WTC11 (cell line): ENCODE measurements around the gene PRLR. TPM values are rescaled to one million over a fixed set of nuclear protein-coding genes. Genes with fewer than 3 reads are reported as not detected.

Experiments used
- ATAC-seq: fragments of 200-7000 bp; cut with Tn5 transposase; 2 replicates; pipeline ENCODE4 v1.10.0; 2021; ENCODE audit warnings: mild to moderate bottlenecking, moderate library complexity
- CTCF ChIA-PET: fragments of 300-600 bp; sonication (Branson Sonifier 250); formaldehyde crosslinking; loops from one replicate; lab custom pipeline; 2021; ENCODE audit warnings: antibody characterized with exemption; lab: Charles Lee
- POLR2A ChIA-PET: fragments of 350-600 bp; sonication (Branson Sonifier 250); formaldehyde crosslinking; loops from one replicate; lab custom pipeline; 2021; ENCODE audit warnings: antibody characterized with exemption; lab: Charles Lee
- DNase-seq: peaks from one replicate; pipeline ENCODE4 v3.0.0; 2021; ENCODE audit warnings: low spot score
- H3K27ac Mint-ChIP-seq: 2 replicates; pipeline ENCODE4 v1.8.0; 2021; ENCODE audit warnings: mixed read lengths
- H3K27me3 Mint-ChIP-seq: 2 replicates; pipeline ENCODE4 v1.8.0; 2021; ENCODE audit warnings: low read depth, mild to moderate bottlenecking, moderate library complexity, mixed read lengths
- H3K36me3 Mint-ChIP-seq: 2 replicates; pipeline ENCODE4 v1.8.0; 2021; ENCODE audit warnings: mixed read lengths
- H3K4me1 Mint-ChIP-seq: 2 replicates; pipeline ENCODE4 v1.8.0; 2022; ENCODE audit warnings: mixed read lengths
- H3K4me3 Mint-ChIP-seq: 2 replicates; pipeline ENCODE4 v1.8.0; 2021; ENCODE audit warnings: mild to moderate bottlenecking, moderate library complexity, mixed read lengths
- H3K9me3 Mint-ChIP-seq: 2 replicates; pipeline ENCODE4 v1.8.0; 2021; ENCODE audit warnings: mixed read lengths
- CBFB ChIP-seq: sonication (generic); formaldehyde crosslinking; IDR thresholded peaks from 2 replicates; pipeline ENCODE4 v1.8.1; 2022; ENCODE audit warnings: mild to moderate bottlenecking, low read depth, missing genetic modification reagents
- ETV6 ChIP-seq: sonication (generic); formaldehyde crosslinking; IDR thresholded peaks from 2 replicates; pipeline ENCODE4 v1.8.1; 2022; ENCODE audit warnings: mild to moderate bottlenecking, missing genetic modification reagents
- JAZF1 ChIP-seq: fragments of 250-450 bp; sonication (Bioruptor Pico); IDR thresholded peaks from 2 replicates; pipeline ENCODE4 v1.9.0; 2021; ENCODE audit warnings: moderate library complexity, mild to moderate bottlenecking, inconsistent platforms
- KAT7 ChIP-seq: sonication (generic); formaldehyde crosslinking; IDR thresholded peaks from 2 replicates; pipeline ENCODE4 v1.8.1; 2023; ENCODE audit warnings: missing genetic modification reagents, mild to moderate bottlenecking, borderline replicate concordance
- MXD4 ChIP-seq: fragments of 250-450 bp; sonication (Bioruptor Pico); IDR thresholded peaks from 2 replicates; pipeline ENCODE4 v1.8.0; 2021; ENCODE audit warnings: mild to moderate bottlenecking, moderate library complexity, borderline replicate concordance
- NFATC4 ChIP-seq: fragments of 250-450 bp; sonication (Bioruptor Pico); IDR thresholded peaks from 2 replicates; pipeline ENCODE4 v1.9.0; 2021; ENCODE audit warnings: mild to moderate bottlenecking
- NR3C1 ChIP-seq: sonication (generic); formaldehyde crosslinking; conservative IDR thresholded peaks from 2 replicates; pipeline ENCODE4 v1.8.1; 2023; ENCODE audit warnings: low read depth, mild to moderate bottlenecking, missing genetic modification reagents
- OVOL2 ChIP-seq: fragments of 250-450 bp; sonication (Bioruptor Pico); IDR thresholded peaks from 2 replicates; pipeline ENCODE4 v1.9.0; 2021; ENCODE audit warnings: mild to moderate bottlenecking, borderline replicate concordance
- SP1 ChIP-seq: sonication (generic); formaldehyde crosslinking; conservative IDR thresholded peaks from 2 replicates; pipeline ENCODE4 v1.8.1; 2022; ENCODE audit warnings: missing genetic modification reagents
- TEAD4 ChIP-seq: sonication (generic); formaldehyde crosslinking; IDR thresholded peaks from 2 replicates; pipeline ENCODE4 v1.8.0; 2022; ENCODE audit warnings: mild to moderate bottlenecking, missing genetic modification reagents
- ZNF232 ChIP-seq: sonication (generic); formaldehyde crosslinking; IDR thresholded peaks from 2 replicates; pipeline ENCODE4 v1.8.0; 2022; ENCODE audit warnings: mild to moderate bottlenecking, missing genetic modification reagents
- ZNF263 ChIP-seq: sonication (generic); formaldehyde crosslinking; IDR thresholded peaks from 2 replicates; pipeline ENCODE4 v1.8.1; 2022; ENCODE audit warnings: low read depth, mild to moderate bottlenecking, moderate library complexity, missing genetic modification reagents
- ZNF396 ChIP-seq: fragments of 250-450 bp; sonication (Bioruptor Pico); IDR thresholded peaks from 2 replicates; pipeline ENCODE4 v1.8.0; 2021; ENCODE audit warnings: mild to moderate bottlenecking, moderate library complexity, borderline replicate concordance
- ZNF671 ChIP-seq: fragments of 250-450 bp; sonication (Bioruptor Pico); IDR thresholded peaks from 2 replicates; pipeline ENCODE4 v1.8.0; 2021; ENCODE audit warnings: mild to moderate bottlenecking
- total RNA-seq: library from RNA; stranded (reverse); gene quantifications from 3 replicates; pipeline ENCODE4 v1.2.3, GENCODE V29; 2021
- TF ChIP-seq, protein P1 (sequence below): sonication (generic); formaldehyde crosslinking; IDR thresholded peaks from 2 replicates; pipeline ENCODE4 v1.8.0; 2022; ENCODE audit warnings: mild to moderate bottlenecking, missing genetic modification reagents
- TF ChIP-seq, protein P2 (sequence below): fragments of 250-450 bp; sonication (Bioruptor Pico); conservative IDR thresholded peaks from 2 replicates; pipeline ENCODE4 v1.9.0; 2021; ENCODE audit warnings: mild to moderate bottlenecking
- TF ChIP-seq, protein P3 (sequence below): sonication (generic); formaldehyde crosslinking; IDR thresholded peaks from 2 replicates; pipeline ENCODE4 v1.8.1; 2023; ENCODE audit warnings: mild to moderate bottlenecking, missing genetic modification reagents, moderate library complexity
- TF ChIP-seq, protein P4 (sequence below): fragments of 250-450 bp; sonication (Bioruptor Pico); IDR thresholded peaks from 2 replicates; pipeline ENCODE4 v1.9.0; 2021; ENCODE audit warnings: moderate library complexity, mild to moderate bottlenecking, inconsistent platforms, borderline replicate concordance

Gene PRLR
- total RNA-seq, 1 experiment from 2014 or later = 3.2 TPM

DNA sequence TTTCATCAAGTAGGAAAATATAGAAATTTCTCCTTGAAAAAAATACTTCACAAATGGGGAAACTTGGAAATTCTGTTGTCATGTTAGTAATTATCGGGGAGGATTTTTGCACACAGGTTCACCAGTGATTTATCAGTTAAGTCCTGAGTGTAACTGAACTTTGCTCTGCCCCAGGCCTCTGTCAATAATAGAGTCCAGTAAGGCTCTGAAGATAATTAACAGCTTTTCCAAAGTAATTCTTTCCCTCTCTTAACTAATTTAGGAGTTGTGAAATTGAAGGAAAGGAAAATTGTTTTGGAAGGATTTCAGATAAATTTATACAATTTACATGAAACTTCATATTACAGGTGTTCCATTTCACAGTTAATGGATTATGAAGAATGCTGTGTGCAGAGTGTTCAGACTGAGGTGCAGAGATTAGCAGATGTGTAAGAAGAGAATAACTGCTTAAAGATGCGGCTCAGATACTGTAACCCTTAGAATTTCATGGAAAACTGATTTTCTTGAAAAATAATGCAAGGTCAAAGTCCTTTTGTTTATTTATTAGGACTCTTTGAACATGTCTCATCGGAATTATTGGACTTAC, 179.7 kb downstream of the PRLR start (continued):
- TF ChIP-seq, protein P1, sequence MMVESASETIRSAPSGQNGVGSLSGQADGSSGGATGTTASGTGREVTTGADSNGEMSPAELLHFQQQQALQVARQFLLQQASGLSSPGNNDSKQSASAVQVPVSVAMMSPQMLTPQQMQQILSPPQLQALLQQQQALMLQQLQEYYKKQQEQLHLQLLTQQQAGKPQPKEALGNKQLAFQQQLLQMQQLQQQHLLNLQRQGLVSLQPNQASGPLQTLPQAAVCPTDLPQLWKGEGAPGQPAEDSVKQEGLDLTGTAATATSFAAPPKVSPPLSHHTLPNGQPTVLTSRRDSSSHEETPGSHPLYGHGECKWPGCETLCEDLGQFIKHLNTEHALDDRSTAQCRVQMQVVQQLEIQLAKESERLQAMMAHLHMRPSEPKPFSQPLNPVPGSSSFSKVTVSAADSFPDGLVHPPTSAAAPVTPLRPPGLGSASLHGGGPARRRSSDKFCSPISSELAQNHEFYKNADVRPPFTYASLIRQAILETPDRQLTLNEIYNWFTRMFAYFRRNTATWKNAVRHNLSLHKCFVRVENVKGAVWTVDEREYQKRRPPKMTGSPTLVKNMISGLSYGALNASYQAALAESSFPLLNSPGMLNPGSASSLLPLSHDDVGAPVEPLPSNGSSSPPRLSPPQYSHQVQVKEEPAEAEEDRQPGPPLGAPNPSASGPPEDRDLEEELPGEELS (CRISPR knock-in tag) = no peak
- TF ChIP-seq, protein P2, sequence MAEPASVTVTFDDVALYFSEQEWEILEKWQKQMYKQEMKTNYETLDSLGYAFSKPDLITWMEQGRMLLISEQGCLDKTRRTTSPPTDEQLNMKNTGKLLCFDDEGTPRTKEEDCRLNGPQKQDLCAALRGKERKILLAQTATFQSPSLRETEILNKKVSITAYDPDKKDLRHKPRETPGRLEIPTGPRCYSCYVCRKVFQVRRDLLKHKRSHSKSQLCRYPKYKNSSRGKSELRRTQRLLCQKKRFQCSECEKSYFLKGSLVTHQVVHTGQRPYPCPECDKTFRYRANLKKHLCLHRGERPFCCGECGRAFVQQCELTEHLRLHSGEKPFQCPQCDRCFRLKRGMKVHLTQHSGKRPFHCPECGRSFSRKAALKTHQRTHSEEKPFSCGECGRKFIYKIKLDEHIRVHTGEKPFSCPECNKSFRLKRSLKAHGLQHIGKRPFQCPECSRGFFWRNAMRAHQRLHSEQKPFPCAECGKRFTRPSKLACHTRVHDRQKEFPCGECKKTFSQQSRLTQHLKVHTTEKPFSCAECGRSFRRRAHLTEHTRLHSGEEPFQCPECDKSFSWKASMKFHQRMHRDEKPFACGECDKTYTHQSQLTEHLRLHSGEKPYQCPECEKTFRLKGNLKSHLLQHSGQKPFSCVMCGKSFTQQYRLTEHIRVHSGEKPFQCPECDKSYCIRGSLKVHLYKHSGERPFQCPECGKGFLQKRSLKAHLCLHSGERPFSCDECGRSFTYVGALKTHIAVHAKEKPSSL (CRISPR knock-in tag) = no peak
- TF ChIP-seq TEAD4 (CRISPR knock-in tag) = no peak
- TF ChIP-seq CBFB (CRISPR knock-in tag) = no peak
- TF ChIP-seq, protein P3, sequence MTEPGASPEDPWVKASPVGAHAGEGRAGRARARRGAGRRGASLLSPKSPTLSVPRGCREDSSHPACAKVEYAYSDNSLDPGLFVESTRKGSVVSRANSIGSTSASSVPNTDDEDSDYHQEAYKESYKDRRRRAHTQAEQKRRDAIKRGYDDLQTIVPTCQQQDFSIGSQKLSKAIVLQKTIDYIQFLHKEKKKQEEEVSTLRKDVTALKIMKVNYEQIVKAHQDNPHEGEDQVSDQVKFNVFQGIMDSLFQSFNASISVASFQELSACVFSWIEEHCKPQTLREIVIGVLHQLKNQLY (CRISPR knock-in tag) = no peak
- TF ChIP-seq ETV6 = no peak
- TF ChIP-seq KAT7 (CRISPR knock-in tag) = no peak

DNA sequence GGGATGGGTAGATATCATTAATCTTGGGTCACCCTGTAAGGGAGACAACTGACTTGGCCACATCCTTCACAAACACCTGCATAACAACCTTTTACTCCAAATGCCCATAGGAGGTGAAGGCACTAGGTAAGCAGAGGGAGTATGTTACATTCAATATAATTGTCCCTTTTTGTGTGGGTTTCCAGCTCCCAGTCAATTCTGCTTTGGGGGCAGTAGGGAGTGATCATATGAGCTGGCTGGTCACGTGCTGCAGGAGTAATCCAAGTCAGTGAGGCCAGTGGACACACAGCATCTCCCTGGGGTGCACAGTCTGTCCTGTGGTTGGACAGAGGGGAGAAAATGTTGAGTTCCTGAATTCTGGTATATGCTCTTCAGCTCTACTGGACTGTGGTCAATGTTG, 181.4 kb downstream of the PRLR start:
- no peak overlapping the region for H3K4me3 Mint-ChIP-seq
- no peaks in the 10 kb centered on the region for H3K36me3 Mint-ChIP-seq
- DNase-seq = no peak
- TF ChIP-seq ZNF263 (no peak), NR3C1 (no peak), CBFB (CRISPR knock-in tag) (no peak), OVOL2 (CRISPR knock-in tag) (no peak), JAZF1 (no peak), ZNF671 (CRISPR knock-in tag) (no peak), SP1 (CRISPR knock-in tag) (no peak), ZNF396 (CRISPR knock-in tag) (no peak), NFATC4 (CRISPR knock-in tag) (no peak), ZNF232 (CRISPR knock-in tag) (no peak), MXD4 (CRISPR knock-in tag) (no peak)
- TF ChIP-seq, protein P1 (CRISPR knock-in tag) = no peak
- TF ChIP-seq, protein P4, sequence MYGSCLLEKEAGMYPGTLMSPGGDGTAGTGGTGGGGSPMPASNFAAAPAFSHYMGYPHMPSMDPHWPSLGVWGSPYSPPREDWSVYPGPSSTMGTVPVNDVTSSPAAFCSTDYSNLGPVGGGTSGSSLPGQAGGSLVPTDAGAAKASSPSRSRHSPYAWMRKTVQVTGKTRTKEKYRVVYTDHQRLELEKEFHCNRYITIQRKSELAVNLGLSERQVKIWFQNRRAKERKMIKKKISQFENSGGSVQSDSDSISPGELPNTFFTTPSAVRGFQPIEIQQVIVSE (CRISPR knock-in tag) = no peak
- TF ChIP-seq, all 79 proteins: peak for 0
- no peak overlapping the region for H3K27ac Mint-ChIP-seq
- peaks cover 5% of the 10 kb centered on the region; the same call in 1 of the 2 replicates for H3K9me3 Mint-ChIP-seq
- ATAC-seq = no peak
- H3K4me1 Mint-ChIP-seq = no peaks in the 10 kb centered on the region
- H3K27me3 Mint-ChIP-seq = no peaks in the 10 kb centered on the region
- ChIA-PET CTCF (no interaction called here), POLR2A (no interaction called here)
